Effector memory CD4-positive, alpha-beta T cell (primary cell): ENCODE data around the gene TTLL11.

ENCODE experiments used
- DNase-seq, 3 donors: peaks; one replicate each; pipeline ENCODE4 v3.0.0-alpha.2; 2020
- H3K27ac ChIP-seq: 2 replicates; pipeline ENCODE4 v1.7.0; 2013; ENCODE audit warnings: mild to moderate bottlenecking, low read length, moderate library complexity; ENCODE audit not compliant: insufficient read depth, poor library complexity, severe bottlenecking
- H3K27me3 ChIP-seq: replicated peaks from 2 replicates; pipeline ENCODE4 v1.7.0; 2013; ENCODE audit warnings: mild to moderate bottlenecking, low read length; ENCODE audit not compliant: insufficient read depth, control insufficient read depth, poor library complexity, severe bottlenecking
- H3K36me3 ChIP-seq: 2 replicates; pipeline ENCODE4 v1.7.0; 2013; ENCODE audit warnings: mild to moderate bottlenecking, low read length, moderate library complexity; ENCODE audit not compliant: control insufficient read depth, insufficient read depth
- H3K4me1 ChIP-seq: 2 replicates; pipeline ENCODE4 v1.7.0; 2013; ENCODE audit warnings: low read length, mild to moderate bottlenecking; ENCODE audit not compliant: control insufficient read depth, insufficient read depth, poor library complexity, severe bottlenecking
- H3K4me3 ChIP-seq: 2 replicates; pipeline ENCODE4 v1.7.0; 2013; ENCODE audit warnings: low read length, low read depth, mild to moderate bottlenecking; ENCODE audit not compliant: insufficient read depth, poor library complexity, severe bottlenecking
- H3K9me3 ChIP-seq: 2 replicates; pipeline ENCODE4 v1.7.0; 2013; ENCODE audit warnings: mild to moderate bottlenecking, low read length, moderate library complexity; ENCODE audit not compliant: control insufficient read depth
- total RNA-seq, 3 donors: gene quantifications; one replicate each; lab custom pipeline; 2026; lab: John Stamatoyannopoulos, UW

TTLL11 gene
- total RNA-seq: 4.3 to 8.3 (median 5.0) reads per million in 3 donors

GRCh38 chr9:122092611-122093506 is at the start of gene TTLL11:
TTLL11 (minus strand) TSS chr9:122093308; CDS start chr9:122093148, 160 bp downstream.
- peak; percentile 92 to 95 (median 94) for DNase-seq

GRCh38 chr9:122141671-122142070 is 48.6 kb upstream of the TTLL11 start:
- Histone ChIP-seq H3K36me3 (peaks cover 38% of the 10 kb centered on the region), H3K27ac (no peak overlapping the region), H3K27me3 (no peaks in the 10 kb centered on the region), H3K4me1 (no peaks in the 10 kb centered on the region), H3K4me3 (no peak overlapping the region), H3K9me3 (no peaks in the 10 kb centered on the region)
- no peak for DNase-seq

More at GRCh38 chr9:122092611-122093506, at the start of gene TTLL11:
- peak within 1 kb of the TSS; percentile 84 for H3K4me3 ChIP-seq
- peak within 1 kb of the TSS; percentile 52 for H3K27ac ChIP-seq
- no peaks in the 10 kb centered on the region for H3K9me3 ChIP-seq
- H3K27me3 ChIP-seq: no peaks in the 10 kb centered on the region
- no peaks in the 10 kb centered on the region for H3K36me3 ChIP-seq
- peaks cover 16% of the 10 kb centered on the region for H3K4me1 ChIP-seq

- peaks cover 28% of the 10 kb centered on the region for H3K36me3 ChIP-seq
- H3K4me3 ChIP-seq: no peak overlapping the region
- no peaks in the 10 kb centered on the region for H3K4me1 ChIP-seq
- H3K27ac ChIP-seq: no peak overlapping the region
- no peak for DNase-seq
- no peaks in the 10 kb centered on the region for H3K27me3 ChIP-seq
- no peaks in the 10 kb centered on the region for H3K9me3 ChIP-seq
These were observed 47.5 kb upstream of the TTLL11 start for GRCh38 chr9:122140368-122141193.

GRCh38 chr9:122138560-122139268 is 45.6 kb upstream of the TTLL11 start:
- peaks cover 9% of the 10 kb centered on the region for H3K36me3 ChIP-seq
- no peak for DNase-seq
- no peaks in the 10 kb centered on the region for H3K4me1 ChIP-seq
- no peaks in the 10 kb centered on the region for H3K27me3 ChIP-seq
- no peak overlapping the region for H3K4me3 ChIP-seq
- H3K9me3 ChIP-seq: no peaks in the 10 kb centered on the region
- no peak overlapping the region for H3K27ac ChIP-seq

- Histone ChIP-seq H3K9me3 (no peaks in the 10 kb centered on the region), H3K27me3 (no peaks in the 10 kb centered on the region), H3K36me3 (no peaks in the 10 kb centered on the region), H3K27ac (no peak overlapping the region), H3K4me3 (no peak overlapping the region), H3K4me1 (no peaks in the 10 kb centered on the region)
- DNase-seq: no peak
These were observed 42.4 kb upstream of the TTLL11 start for GRCh38 chr9:122135529-122135859.

GRCh38 chr9:122134822-122135528 is 41.9 kb upstream of the TTLL11 start:
- Histone ChIP-seq H3K27ac (no peak overlapping the region), H3K27me3 (no peaks in the 10 kb centered on the region), H3K4me1 (no peaks in the 10 kb centered on the region), H3K9me3 (no peaks in the 10 kb centered on the region), H3K36me3 (no peaks in the 10 kb centered on the region), H3K4me3 (no peak overlapping the region)
- DNase-seq: no peak

- H3K4me3 ChIP-seq: no peak overlapping the region
- no peak overlapping the region for H3K27ac ChIP-seq
- H3K9me3 ChIP-seq: no peaks in the 10 kb centered on the region
- no peak for DNase-seq
- H3K36me3 ChIP-seq: no peaks in the 10 kb centered on the region
- H3K4me1 ChIP-seq: no peaks in the 10 kb centered on the region
- H3K27me3 ChIP-seq: no peaks in the 10 kb centered on the region
These were observed 41.0 kb upstream of the TTLL11 start for GRCh38 chr9:122133984-122134535.

- no peak for DNase-seq
- no peaks in the 10 kb centered on the region for H3K9me3 ChIP-seq
- no peak overlapping the region for H3K4me3 ChIP-seq
- H3K27me3 ChIP-seq: no peaks in the 10 kb centered on the region
- H3K27ac ChIP-seq: no peak overlapping the region
- no peaks in the 10 kb centered on the region for H3K4me1 ChIP-seq
- no peaks in the 10 kb centered on the region for H3K36me3 ChIP-seq
These were observed 40.3 kb upstream of the TTLL11 start for GRCh38 chr9:122133263-122133983.

GRCh38 chr9:122132539-122132938 is 39.4 kb upstream of the TTLL11 start:
- Histone ChIP-seq H3K4me1 (no peaks in the 10 kb centered on the region), H3K9me3 (no peaks in the 10 kb centered on the region), H3K4me3 (no peak overlapping the region), H3K27ac (no peak overlapping the region), H3K36me3 (no peaks in the 10 kb centered on the region), H3K27me3 (no peaks in the 10 kb centered on the region)
- no peak for DNase-seq
